GM19035 (cell line): Measurements from ENCODE around the gene ESRRA.
A peak's percentile ranks its signal among the peaks of the same experiment; 100 is the strongest.

Experiments
- ATAC-seq: cut with Tn5 transposase; IDR thresholded peaks from one replicate; pipeline ENCODE4 v1.9.1; 2021; ENCODE audit not compliant: unreplicated experiment

ESRRA gene

DNA sequence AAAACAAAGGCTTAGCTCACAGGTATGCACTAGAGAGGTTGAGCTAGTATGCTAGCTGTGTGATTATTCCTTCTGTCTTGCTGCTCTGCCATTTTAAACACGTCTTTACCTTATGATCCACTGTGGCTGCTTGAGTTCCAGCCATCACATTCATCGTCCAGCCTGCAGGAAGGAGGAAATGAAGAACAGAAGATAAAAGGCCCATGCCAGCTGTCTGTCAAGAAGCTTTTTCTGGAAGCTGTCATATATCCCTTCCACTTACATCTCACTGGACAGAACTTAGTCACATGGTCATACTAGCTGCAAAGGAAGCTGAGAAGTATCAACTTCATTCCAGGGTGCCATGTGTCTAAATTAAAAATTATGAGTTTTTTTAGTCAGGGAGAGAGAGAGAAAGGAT is 22.1 kb downstream of the ESRRA start:
- ATAC-seq = no peak

DNA sequence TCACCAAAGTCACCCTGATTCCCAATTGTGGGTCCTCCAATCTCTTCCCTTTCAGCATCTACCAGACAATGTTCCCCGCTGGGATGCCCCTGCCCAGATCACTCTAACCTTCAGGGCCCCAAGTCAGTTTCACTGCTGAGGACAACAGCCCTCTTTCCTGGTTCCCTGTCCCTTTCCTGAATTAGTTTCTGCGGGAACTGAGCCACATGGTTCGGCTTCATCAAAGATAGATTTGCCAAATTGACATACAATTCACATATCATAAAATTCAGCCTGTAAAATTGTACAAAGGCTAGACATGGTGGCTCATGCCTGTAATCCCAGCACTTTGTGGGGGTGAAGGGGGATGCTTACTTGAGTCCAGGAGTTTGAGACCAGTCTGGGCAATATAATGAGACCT is 22.7 kb downstream of the ESRRA start:
- ATAC-seq = no peak

DNA sequence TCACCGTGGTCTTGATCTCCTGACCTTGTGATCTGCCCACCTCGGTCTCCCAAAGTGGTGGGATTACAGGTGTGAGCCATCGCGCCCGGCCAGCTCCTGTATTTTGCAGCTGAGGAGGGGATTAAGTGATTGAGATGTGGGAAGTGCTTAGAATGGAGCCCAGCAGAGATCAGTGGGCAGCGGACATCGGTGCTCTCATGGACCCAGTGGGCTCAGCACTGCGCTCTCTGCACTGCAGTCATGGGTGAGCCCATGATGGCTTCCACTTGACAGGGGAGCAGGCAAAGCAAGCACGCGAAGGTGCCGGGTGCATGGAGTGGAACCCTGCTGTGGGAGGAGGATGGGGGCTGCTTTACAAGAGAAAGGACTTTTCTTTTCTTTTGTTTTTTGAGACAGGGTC is 25.6 kb downstream of the ESRRA start:
- ATAC-seq = no peak

DNA sequence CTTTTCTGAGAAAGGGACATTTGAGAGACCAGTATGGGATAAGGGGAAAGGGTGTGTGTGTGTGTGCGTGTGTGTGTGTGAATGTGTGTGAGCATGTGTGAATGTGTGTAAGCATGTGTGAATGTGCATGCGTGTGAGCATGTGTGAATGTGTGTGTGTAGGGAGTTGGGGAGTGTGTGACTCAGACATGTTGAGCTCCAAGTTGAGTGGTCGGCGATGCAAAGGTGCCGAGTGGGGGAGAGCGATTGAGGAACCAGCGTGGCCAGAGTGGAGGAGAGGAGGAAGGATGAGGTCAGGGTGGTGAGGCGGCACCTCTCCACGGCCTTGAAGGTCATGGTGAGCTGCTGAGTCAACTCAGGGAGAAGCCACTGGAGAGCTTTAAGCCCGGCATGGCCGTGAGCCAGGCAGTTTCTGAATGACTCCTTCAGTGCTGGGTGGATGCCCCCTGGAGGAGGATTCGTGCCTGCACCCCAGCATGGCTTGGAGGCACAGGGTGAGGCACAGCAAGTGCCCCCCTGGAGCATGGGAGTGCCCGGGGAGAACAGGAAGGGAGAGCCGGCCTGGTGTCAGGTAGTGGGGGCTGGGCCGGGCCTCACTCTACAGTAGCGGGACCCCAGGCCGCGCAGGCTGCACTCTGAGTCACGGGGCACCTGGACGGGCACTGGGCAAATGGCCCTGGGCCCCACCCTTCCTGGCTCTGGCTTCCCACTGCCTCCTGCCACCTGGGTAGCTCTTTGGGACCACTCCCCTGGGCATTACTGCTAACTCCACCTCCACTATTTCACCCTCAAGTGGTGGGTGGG is 26.4 kb downstream of the ESRRA start:
- no peak for ATAC-seq

DNA sequence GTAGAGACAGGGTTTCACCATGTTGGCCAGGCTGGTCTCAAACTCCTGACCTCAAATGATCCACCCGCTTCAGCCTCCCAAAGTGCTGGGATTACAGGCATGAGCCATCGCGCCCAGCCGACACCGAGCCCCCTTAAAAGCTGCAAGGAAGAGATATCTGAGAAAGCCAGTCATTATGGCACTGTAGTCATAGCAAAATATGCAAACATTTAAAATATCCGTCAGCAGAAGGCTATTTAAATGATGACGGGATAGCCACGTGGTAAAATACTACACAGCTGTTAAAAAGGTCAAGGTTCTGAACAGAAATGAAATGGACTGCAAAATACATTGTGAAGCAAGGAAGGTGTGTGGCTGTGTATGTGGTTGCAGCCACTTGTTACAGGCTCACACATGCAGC is 28.2 kb downstream of the ESRRA start:
- no peak for ATAC-seq

DNA sequence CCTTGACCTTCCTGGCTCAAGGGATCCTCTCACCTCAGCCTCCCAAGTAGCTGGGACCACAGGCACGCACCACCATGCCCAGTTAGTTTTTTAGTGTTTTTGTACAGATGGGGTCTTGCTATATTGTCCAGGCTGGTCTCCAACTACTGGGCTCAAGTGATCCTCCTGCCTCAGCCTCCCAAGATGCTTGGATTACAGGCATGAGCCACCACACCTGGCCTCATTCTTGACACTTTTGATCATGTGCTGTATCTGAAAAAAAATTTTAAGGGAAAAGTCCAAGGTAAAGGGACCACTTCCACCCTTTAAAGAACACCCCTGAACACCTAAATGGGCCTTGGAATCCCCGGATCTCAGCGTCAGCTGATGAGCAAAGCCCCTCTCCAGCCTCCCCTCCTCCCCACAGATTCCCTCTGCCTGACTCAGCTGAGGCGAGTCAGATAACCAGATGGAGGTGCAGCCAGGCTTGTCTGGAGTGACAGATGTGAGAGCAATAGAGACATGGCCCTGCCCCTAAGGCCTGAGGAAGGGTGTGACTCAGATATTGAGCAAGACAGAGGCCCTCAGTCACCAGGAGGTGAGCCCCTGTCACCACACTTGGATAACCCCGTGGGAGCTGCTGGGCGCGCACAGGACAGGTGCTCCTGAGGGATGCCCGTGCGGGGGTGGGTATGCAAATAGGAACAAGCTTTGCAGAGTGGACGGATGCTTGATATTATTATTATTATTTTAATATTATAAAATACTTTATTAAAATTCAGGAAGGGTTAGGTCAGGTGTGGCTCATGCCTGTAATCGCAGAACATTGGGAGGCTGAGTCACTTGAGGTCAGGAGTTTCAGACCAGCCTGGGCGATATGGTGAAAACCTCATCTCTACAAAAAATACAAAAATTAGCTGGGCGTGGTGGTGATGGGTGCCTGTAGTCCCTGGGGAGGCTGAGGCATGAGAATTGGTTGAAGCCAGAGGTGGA is 29.7 kb downstream of the ESRRA start:
- peak; percentile 59 for ATAC-seq

DNA sequence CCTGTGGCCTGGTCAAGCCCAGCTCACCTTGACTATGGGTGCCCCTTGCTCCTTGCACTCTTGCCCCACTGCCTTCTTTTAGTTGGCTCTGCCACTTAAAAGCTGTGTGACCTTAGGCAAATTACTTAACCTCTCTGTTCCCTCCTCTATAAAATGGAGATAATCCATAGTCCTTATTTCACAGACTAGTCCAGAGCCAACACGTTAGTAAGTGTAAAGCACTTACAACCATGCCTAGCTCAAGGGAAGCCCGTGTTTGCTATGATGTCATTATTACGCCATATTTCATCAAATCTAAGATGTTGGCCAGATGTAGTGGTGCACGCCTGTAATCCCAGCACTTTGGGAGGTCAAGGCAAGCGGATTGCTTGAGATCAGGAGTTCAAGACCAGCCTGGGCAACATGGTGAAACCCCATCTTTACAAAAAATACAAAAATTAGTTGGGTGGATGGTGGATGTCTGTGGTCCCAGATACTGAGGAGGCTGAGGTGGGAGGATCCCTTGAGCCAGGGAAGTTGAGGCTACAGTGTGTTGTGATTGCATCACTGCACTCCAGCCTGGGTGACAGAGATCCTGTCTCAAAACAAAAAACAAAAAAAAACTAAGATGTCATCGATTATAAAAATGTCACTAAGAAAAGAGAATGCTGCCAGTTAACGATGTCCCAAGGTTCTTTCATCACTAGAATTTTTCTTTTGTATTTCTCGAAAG is 32.4 kb downstream of the ESRRA start:
- no peak for ATAC-seq

DNA sequence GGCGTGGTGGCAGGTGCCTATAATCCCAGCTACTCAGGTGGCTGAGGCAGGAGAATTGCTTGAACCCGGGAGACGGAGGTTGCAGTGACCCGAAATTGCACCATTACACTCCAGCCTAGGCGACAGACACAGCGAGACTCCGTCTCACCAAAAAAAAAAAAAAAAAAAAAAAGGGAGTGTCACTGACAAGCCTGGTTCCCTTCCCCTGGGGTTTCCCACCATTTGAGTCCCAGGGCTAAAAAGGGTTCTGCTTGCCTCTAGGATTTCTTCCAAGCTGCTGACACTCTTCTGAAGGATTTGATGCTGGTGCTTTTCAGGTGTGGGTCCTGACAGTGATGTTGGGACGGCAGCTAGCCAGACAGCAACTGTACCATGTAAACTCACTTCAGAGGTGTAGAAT is 33.4 kb downstream of the ESRRA start:
- no peak for ATAC-seq

DNA sequence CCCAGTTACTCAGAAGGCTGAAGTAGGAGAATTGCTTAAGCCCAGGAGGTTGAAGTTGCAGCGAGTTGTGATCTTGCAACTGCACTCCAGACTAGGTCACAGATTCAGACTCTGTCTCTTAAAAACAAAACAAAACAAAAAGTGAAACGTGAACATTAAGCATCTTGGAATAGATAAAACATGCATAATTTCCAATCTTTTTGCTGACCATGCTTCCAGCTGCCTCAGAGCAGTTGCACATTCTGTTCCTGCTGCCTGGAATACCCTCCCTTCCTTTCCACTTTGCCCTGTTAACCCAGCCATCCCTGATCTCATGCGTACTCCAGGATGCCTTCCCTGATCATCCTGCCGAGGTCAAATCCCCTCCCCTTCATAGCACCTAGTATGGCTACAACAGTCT is 34.0 kb downstream of the ESRRA start:
- ATAC-seq = no peak

DNA sequence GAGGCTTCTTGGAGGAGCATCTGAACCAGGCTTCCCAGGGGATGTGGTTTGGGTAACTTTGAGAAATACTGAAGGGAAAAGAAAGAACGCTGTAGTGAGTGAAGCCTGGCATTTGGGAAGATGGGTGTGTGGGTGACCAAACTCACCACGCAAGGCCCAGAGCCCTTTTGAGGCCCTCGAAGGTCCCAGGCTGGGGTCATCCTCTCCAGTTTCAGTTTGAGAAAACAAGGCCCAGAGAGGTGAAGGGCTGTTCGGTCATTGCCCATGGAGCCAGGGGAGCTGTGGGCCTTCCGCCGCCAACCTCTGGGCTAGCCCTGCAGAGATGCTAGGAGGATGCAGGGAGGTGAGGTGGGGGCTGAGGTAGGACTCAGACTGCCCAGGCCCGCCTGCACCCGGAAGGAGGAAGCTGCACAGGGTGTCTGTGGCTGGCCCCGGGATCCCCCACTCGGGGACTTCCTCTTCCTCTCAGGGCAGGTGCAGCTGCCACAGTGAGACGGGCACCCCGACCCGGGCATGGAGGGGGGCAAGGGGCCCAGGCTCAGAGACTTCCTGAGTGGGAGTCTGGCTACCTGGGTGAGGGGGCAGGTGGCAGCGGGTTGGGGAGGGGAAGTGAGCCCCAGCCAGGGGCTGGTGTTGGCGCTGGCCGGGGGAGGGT is 34.6 kb downstream of the ESRRA start, which contains the start of gene CCDC88B:
CCDC88B (plus strand) TSS at position 451 of the 655 bp plus-strand sequence; CDS start at position 514, 63 bp downstream.
- ATAC-seq = peak; percentile 52

DNA sequence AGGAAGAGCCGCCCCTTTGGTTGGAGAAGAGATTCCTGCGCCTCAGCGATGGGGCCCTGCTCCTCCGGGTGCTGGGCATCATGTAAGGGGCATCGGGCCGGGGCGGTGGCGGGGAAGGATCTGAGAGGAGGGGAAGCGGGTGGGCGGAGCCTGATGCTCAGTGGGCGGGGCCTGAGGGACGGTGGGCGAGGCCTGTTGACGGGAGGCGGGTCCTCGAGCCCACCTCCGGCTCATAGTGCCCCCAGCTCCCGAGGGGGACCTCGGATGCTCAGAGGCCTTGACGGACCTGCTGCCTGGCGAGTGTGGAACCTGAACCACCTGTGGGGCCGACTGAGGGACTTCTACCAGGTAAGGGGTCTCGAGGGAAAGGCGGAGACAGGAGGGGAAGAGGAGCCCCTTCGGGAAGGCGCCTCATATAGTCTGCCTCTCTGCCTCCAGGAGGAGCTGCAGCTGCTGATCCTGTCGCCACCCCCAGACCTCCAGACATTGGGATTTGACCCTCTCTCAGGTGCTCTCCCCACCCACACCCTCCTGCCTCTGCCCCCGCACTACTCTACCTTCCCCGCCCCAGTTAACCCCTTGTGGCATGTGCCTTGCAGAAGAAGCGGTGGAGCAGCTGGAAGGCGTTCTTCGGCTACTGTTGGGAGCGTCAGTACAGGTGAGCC is 35.5 kb downstream of the ESRRA start:
- peak; percentile 37 for ATAC-seq

DNA sequence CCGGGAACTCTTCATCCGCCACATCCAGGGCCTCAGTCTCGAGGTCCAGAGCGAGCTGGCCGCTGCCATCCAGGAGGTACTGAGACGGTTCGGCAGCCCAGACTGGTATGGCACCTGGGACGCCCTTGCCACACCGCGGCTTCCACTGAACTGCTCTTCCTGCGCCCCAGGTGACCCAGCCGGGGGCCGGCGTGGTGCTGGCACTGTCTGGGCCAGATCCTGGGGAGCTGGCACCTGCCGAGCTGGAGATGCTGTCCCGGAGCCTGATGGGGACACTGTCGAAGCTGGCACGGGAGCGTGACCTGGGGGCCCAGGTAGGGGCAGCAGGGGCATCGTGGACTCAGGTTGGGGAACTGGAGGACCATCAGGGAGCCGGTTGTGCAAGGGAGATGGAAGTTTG is 36.1 kb downstream of the ESRRA start:
- ATAC-seq = no peak

DNA sequence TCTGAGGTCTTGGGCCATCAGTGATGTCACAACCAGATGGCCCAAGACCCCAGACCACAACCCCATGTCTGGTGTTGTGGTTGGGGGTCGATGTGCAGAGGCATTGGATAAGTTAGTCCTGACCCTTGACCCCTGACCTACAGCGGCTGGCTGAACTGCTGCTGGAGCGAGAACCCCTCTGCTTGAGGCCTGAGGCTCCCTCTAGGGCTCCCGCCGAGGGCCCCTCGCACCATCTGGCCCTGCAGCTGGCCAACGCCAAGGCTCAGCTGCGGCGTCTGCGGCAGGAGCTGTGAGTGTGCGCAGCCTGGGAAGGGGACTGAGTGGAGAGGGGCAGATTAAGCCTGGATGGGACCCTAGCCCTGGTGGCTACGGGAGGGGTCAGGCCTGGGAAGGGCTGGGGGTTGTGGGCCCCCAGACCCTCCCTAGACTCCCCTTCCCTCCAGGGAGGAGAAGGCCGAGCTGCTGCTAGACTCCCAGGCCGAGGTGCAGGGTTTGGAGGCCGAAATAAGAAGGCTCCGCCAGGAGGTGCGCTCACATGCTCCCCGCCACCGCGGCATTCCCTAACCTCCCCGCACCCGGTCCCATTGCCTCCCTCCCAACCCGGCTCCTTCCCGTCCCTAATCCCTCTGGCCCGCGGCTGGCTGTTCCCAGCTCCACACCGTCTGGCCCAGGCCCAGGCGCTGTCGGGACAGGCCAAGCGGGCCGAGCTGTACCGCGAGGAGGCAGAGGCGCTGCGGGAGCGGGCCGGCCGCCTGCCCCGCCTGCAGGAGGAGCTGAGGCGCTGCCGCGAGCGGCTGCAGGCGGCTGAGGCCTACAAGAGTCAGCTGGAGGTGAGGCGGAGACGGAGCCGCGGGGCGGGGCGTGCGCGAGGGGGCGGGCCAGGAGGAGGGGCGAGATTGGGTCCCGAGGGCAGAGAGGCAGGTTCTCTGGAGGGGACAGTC is 36.8 kb downstream of the ESRRA start:
- ATAC-seq = peak; percentile 37

DNA sequence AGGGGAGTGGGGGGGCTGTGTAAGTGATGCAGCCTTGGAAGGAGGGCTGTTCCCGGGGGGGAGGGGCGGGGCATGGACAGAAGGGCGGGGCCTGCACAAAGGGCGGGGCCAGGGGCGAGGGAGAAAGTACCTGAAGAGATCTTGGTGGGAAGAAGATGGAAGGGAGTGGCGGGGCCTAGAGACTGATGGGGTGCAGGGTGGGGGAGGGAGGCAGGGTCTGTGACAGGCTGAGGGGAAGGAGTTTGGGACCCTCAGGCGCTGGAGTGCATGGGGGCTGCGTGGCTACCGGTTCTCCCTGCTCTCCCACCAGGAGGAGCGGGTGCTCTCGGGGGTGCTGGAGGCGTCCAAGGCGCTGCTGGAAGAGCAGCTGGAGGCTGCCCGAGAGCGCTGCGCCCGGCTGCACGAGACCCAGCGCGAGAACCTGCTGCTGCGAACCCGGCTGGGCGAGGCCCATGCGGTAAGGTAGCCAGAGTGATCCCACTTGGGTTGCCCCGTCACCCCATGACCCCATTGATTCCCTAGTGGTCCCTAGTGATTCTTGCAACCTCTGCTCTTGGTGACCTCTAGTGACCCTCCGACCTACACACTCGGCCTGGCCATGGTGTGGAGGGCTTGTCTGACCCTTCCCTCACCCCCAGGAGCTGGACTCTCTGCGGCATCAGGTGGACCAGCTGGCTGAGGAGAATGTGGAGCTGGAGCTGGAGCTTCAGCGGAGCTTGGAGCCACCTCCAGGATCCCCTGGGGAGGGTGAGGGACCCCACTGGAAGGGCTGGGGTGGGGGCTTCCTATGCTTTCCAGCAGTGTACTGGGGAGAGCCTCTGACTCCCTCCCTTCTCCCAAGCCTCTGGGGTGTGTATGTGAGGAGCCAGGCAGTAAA is 37.8 kb downstream of the ESRRA start:
- no peak for ATAC-seq

DNA sequence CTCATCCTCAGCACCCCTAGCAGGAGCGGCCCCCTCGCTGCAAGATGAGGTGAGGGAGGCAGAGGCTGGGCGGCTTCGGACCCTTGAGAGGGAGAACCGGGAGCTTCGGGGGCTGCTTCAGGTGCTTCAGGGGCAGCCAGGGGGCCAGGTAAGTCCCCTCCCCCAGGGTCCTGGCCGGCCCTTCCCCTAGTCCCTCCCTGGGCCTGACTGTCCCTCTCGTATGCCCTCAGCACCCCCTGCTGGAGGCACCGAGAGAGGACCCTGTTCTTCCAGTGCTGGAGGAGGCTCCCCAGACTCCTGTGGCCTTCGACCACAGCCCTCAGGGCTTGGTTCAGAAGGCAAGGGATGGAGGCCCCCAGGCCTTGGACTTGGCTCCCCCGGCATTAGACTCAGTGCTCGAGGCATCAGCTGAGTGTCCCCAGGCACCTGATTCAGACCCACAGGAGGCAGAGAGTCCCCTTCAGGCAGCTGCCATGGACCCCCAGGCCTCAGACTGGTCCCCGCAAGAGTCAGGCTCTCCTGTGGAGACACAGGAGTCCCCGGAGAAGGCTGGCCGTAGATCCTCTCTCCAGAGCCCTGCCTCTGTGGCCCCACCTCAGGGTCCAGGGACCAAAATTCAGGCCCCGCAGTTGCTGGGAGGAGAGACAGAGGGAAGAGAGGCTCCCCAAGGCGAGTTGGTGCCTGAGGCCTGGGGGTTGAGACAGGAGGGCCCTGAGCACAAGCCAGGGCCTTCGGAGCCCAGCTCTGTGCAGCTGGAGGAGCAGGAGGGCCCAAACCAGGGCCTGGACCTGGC is 38.6 kb downstream of the ESRRA start:
- no peak for ATAC-seq

DNA sequence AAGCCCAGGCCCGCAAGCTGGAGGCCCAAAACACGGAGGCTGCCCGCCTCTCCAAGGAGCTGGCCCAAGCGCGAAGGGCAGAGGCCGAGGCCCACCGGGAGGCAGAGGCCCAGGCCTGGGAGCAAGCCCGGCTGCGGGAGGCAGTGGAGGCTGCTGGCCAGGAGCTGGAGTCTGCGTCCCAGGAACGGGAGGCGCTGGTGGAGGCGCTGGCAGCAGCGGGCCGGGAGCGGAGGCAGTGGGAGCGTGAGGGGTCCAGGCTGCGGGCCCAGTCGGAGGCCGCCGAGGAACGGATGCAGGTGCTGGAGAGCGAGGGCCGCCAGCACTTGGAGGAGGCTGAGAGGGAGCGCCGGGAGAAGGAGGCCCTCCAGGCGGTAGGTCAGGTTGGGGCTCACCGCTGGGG is 39.5 kb downstream of the ESRRA start:
- no peak for ATAC-seq

DNA sequence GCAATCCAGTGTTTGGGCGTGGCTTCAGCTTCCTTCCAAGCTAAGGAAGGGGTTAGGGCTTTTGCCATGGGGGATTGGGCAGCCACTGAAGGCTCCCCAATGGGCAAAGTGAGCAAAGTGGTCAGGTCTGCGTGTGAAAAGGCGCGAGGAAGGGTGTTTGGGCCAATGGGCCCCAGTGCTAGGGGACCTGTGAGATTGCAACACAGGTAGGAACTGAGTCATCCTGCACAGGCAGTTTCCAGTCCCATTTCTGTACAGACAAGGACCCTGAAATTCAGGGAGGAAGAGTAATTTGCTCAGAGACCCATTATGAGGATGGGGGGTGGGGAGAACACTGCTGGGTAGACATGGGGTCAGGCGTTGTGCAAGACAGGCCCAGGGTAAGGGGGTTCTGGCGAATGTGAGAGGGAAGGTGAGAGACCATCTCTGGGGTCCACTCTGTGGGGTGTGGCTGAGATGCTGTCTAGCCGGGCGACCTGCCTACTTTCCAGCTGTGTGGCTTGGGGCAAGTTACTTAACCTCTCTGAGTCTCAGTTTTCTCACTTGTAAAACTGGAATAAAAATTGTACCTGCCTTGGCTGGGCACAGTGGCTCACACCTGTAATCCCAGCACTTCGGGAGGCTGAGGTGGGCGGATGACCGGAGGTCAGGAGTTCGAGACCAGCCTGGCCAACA is 42.0 kb downstream of the ESRRA start:
- no peak for ATAC-seq
